ENCODE measurements around the gene MCC.

GRCh38 chr5:113047234-113047633, 441.0 kb downstream of the MCC start:
- TF ChIP-seq CTCF (IDR thresholded peaks at IDR 0.05) (no peak), EZH2phosphoT487 (IDR thresholded peaks at IDR 0.05) (no peak)
